Stimulated activated naive CD8-positive, alpha-beta T cell treated with anti-CD3 and anti-CD28 coated beads, Interleukin-15, Interleukin-2, amounts not matched to agents 100 ng/mL and 50 ng/mL, for 24 hours (primary cell): Measurements from ENCODE around the gene BANK1.

ENCODE experiments used
- H3K27ac Mint-ChIP-seq: one replicate; pipeline ENCODE4 v1.8.0; 2021; ENCODE audit warnings: mild to moderate bottlenecking, mixed read lengths
- H3K27me3 Mint-ChIP-seq: one replicate; pipeline ENCODE4 v1.8.0; 2021; ENCODE audit warnings: mixed read lengths
- H3K36me3 Mint-ChIP-seq: one replicate; pipeline ENCODE4 v1.8.0; 2021; ENCODE audit warnings: low read depth, mixed read lengths
- H3K4me1 Mint-ChIP-seq: one replicate; pipeline ENCODE4 v1.8.0; 2021; ENCODE audit warnings: low read depth, mixed read lengths
- H3K4me3 Mint-ChIP-seq: one replicate; pipeline ENCODE4 v1.8.0; 2021; ENCODE audit warnings: mild to moderate bottlenecking, mixed read lengths
- H3K9me3 Mint-ChIP-seq: one replicate; pipeline ENCODE4 v1.8.0; 2021; ENCODE audit warnings: mixed read lengths

Gene BANK1

GRCh38 chr4:101950258-101950979, 159.9 kb downstream of the BANK1 start:
- H3K27ac Mint-ChIP-seq = no peak overlapping the region
- H3K9me3 Mint-ChIP-seq = no peaks in the 10 kb centered on the region
- H3K4me1 Mint-ChIP-seq = no peaks in the 10 kb centered on the region
- no peaks in the 10 kb centered on the region for H3K36me3 Mint-ChIP-seq
- H3K4me3 Mint-ChIP-seq = no peak overlapping the region
- no peaks in the 10 kb centered on the region for H3K27me3 Mint-ChIP-seq

GRCh38 chr4:101952985-101953384, 162.5 kb downstream of the BANK1 start:
- no peaks in the 10 kb centered on the region for H3K36me3 Mint-ChIP-seq
- no peak overlapping the region for H3K27ac Mint-ChIP-seq
- H3K4me3 Mint-ChIP-seq = no peak overlapping the region
- H3K9me3 Mint-ChIP-seq = no peaks in the 10 kb centered on the region
- H3K27me3 Mint-ChIP-seq = no peaks in the 10 kb centered on the region
- H3K4me1 Mint-ChIP-seq = no peaks in the 10 kb centered on the region

- Mint-ChIP-seq H3K27ac (no peak overlapping the region), H3K9me3 (no peaks in the 10 kb centered on the region), H3K27me3 (no peaks in the 10 kb centered on the region), H3K4me3 (no peak overlapping the region), H3K36me3 (no peaks in the 10 kb centered on the region), H3K4me1 (no peaks in the 10 kb centered on the region)
Measured at GRCh38 chr4:101953949-101954348, 163.4 kb downstream of the BANK1 start.

GRCh38 chr4:101954351-101954750, 163.8 kb downstream of the BANK1 start:
- no peak overlapping the region for H3K4me3 Mint-ChIP-seq
- no peaks in the 10 kb centered on the region for H3K27me3 Mint-ChIP-seq
- no peak overlapping the region for H3K27ac Mint-ChIP-seq

GRCh38 chr4:101954975-101955678, 164.6 kb downstream of the BANK1 start:
- no peak overlapping the region for H3K27ac Mint-ChIP-seq
- H3K9me3 Mint-ChIP-seq = no peaks in the 10 kb centered on the region
- H3K4me3 Mint-ChIP-seq = no peak overlapping the region
- no peaks in the 10 kb centered on the region for H3K36me3 Mint-ChIP-seq
- H3K27me3 Mint-ChIP-seq = no peaks in the 10 kb centered on the region
- no peaks in the 10 kb centered on the region for H3K4me1 Mint-ChIP-seq

More at GRCh38 chr4:101954351-101954750, 163.8 kb downstream of the BANK1 start:
- Mint-ChIP-seq H3K36me3 (no peaks in the 10 kb centered on the region), H3K9me3 (no peaks in the 10 kb centered on the region), H3K4me1 (no peaks in the 10 kb centered on the region)

- Mint-ChIP-seq H3K4me1 (no peaks in the 10 kb centered on the region), H3K4me3 (no peak overlapping the region), H3K27me3 (no peaks in the 10 kb centered on the region), H3K27ac (no peak overlapping the region), H3K36me3 (no peaks in the 10 kb centered on the region), H3K9me3 (no peaks in the 10 kb centered on the region)
Measured at GRCh38 chr4:101956068-101956825, 165.7 kb downstream of the BANK1 start.

- Mint-ChIP-seq H3K9me3 (no peaks in the 10 kb centered on the region), H3K4me1 (no peaks in the 10 kb centered on the region), H3K36me3 (no peaks in the 10 kb centered on the region), H3K27me3 (no peaks in the 10 kb centered on the region), H3K27ac (no peak overlapping the region), H3K4me3 (no peak overlapping the region)
Measured at GRCh38 chr4:101958547-101958946, 168.0 kb downstream of the BANK1 start.

GRCh38 chr4:101960431-101960830, 169.9 kb downstream of the BANK1 start:
- Mint-ChIP-seq H3K4me1 (no peaks in the 10 kb centered on the region), H3K9me3 (no peaks in the 10 kb centered on the region), H3K27me3 (no peaks in the 10 kb centered on the region), H3K27ac (no peak overlapping the region), H3K36me3 (no peaks in the 10 kb centered on the region), H3K4me3 (no peak overlapping the region)

- no peaks in the 10 kb centered on the region for H3K9me3 Mint-ChIP-seq
- no peak overlapping the region for H3K27ac Mint-ChIP-seq
Measured at GRCh38 chr4:101961144-101961543, 170.6 kb downstream of the BANK1 start.

GRCh38 chr4:101967697-101968346, 177.3 kb downstream of the BANK1 start:
- no peaks in the 10 kb centered on the region for H3K9me3 Mint-ChIP-seq
- H3K27ac Mint-ChIP-seq = no peak overlapping the region
- H3K27me3 Mint-ChIP-seq = peaks cover 4% of the 10 kb centered on the region
- no peak overlapping the region for H3K4me3 Mint-ChIP-seq
- H3K36me3 Mint-ChIP-seq = no peaks in the 10 kb centered on the region
- peaks cover 4% of the 10 kb centered on the region for H3K4me1 Mint-ChIP-seq

More at GRCh38 chr4:101961144-101961543, 170.6 kb downstream of the BANK1 start:
- no peaks in the 10 kb centered on the region for H3K36me3 Mint-ChIP-seq
- no peak overlapping the region for H3K4me3 Mint-ChIP-seq
- H3K4me1 Mint-ChIP-seq = no peaks in the 10 kb centered on the region
- no peaks in the 10 kb centered on the region for H3K27me3 Mint-ChIP-seq

GRCh38 chr4:101968364-101968763, 177.8 kb downstream of the BANK1 start:
- Mint-ChIP-seq H3K36me3 (no peaks in the 10 kb centered on the region), H3K4me1 (peaks cover 5% of the 10 kb centered on the region), H3K27me3 (peaks cover 4% of the 10 kb centered on the region), H3K4me3 (no peak overlapping the region), H3K27ac (no peak overlapping the region), H3K9me3 (no peaks in the 10 kb centered on the region)

- H3K9me3 Mint-ChIP-seq = no peaks in the 10 kb centered on the region
- H3K27ac Mint-ChIP-seq = no peak overlapping the region
- peaks cover 5% of the 10 kb centered on the region for H3K4me1 Mint-ChIP-seq
Measured at GRCh38 chr4:101969965-101970364, 179.4 kb downstream of the BANK1 start.

GRCh38 chr4:101970547-101971155, 180.1 kb downstream of the BANK1 start:
- H3K27ac Mint-ChIP-seq = no peak overlapping the region
- peaks cover 5% of the 10 kb centered on the region for H3K4me1 Mint-ChIP-seq
- no peak overlapping the region for H3K4me3 Mint-ChIP-seq

More at GRCh38 chr4:101969965-101970364, 179.4 kb downstream of the BANK1 start:
- no peaks in the 10 kb centered on the region for H3K36me3 Mint-ChIP-seq
- no peak overlapping the region for H3K4me3 Mint-ChIP-seq
- peaks cover 4% of the 10 kb centered on the region for H3K27me3 Mint-ChIP-seq

GRCh38 chr4:101972791-101973190, 182.3 kb downstream of the BANK1 start:
- no peak overlapping the region for H3K4me3 Mint-ChIP-seq
- H3K27me3 Mint-ChIP-seq = peaks cover 2% of the 10 kb centered on the region
- H3K36me3 Mint-ChIP-seq = no peaks in the 10 kb centered on the region
- peaks cover 5% of the 10 kb centered on the region for H3K4me1 Mint-ChIP-seq
- H3K27ac Mint-ChIP-seq = no peak overlapping the region
- no peaks in the 10 kb centered on the region for H3K9me3 Mint-ChIP-seq

More at GRCh38 chr4:101970547-101971155, 180.1 kb downstream of the BANK1 start:
- Mint-ChIP-seq H3K27me3 (peaks cover 4% of the 10 kb centered on the region), H3K9me3 (no peaks in the 10 kb centered on the region), H3K36me3 (no peaks in the 10 kb centered on the region)
